H1 (cell line): Measurements from ENCODE around the gene SULT6B1. TPM values are rescaled to one million over a fixed set of nuclear protein-coding genes. Genes with fewer than 3 reads are reported as not detected.

Experiments
- FOSL1 ChIP-seq: IDR thresholded peaks from 2 replicates; pipeline ENCODE4 v1.6.1; 2011; ENCODE audit warnings: mild to moderate bottlenecking, low read depth, low read length, moderate library complexity; ENCODE audit not compliant: insufficient read depth
- POU5F1 ChIP-seq: IDR thresholded peaks from 2 replicates; pipeline ENCODE4 v1.6.1; 2011; ENCODE audit warnings: low read depth, mild to moderate bottlenecking, low read length, moderate library complexity
- polyA plus RNA-seq, 7 experiments: library from polyadenylated mRNA; depleted of rRNA in 3 of 7; stranded (reverse) in 5 of 7; unstranded in 2 of 7; fragments of >200 nt in 5 of 7; fragments of 200-250 nt in 2 of 7; gene quantifications; 1 replicate in 5 of 7; 2 replicates in 1 of 7; 4 replicates in 1 of 7; pipeline versions ENCODE4 v1.2.1 to v1.2.3, GENCODE V29; 2011 to 2013; ENCODE audit warnings: missing spikeins in 2 of 7, mixed read lengths in 2 of 7
- total RNA-seq: library from RNA; stranded (reverse); fragmentation: NEBNext Ultra II Directional; extraction: Animal tissue kit (Norgen Biotek cat#: 25700); gene quantifications from 2 replicates; pipeline ENCODE4 v1.2.1, GENCODE V29; 2021

The SULT6B1 gene
- total and polyA plus RNA-seq, 2 of the 8 experiments (the other 6 are each of a cell fraction or from before 2014, with no cell fraction given) = not detected

- TF ChIP-seq FOSL1 = no peak
- no peak for TF ChIP-seq POU5F1
- TF ChIP-seq, all 59 proteins: peak for 0
Observed at GRCh38 chr2:37173741-37174140, 14.7 kb downstream of the SULT6B1 start (continued).
